ENCODE measurements around the gene TTYH3.

The TTYH3 gene

DNA sequence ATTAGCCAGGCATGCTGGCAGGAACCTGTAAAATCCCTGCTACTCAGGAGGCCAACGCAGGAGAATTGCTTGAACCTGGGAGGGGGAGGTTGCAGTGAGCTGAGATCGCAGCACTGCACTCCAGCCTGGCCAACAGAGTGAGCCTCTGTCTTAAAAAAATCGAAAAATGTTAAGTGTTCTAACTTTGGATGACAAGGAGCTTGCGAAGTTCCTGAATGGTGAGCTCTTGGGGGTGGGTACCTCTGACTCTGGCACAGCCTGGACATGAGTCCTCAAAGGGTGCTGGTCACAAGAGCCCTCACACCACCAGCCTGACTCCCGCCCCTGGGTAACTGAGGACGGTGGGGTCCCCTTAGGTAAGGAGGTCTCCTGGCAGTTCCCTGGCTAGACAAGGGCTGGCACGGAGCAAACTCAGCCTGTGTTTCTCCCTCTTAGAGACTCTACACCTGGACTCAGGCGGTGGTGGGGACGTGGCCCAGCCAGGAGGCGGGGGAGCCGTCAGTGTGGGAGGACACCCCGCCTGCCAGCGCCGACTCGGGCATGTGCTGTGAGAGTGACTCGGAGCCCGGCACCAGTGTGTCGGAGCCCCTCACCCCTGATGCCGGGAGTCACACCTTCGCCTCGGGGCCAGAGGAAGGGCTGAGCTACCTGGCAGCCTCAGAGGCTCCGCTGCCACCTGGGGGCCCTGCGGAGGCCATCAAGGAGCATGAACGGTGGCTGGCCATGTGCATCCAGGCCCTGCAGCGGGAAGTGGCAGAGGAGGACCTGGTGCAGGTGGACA, 80.3 kb downstream of the TTYH3 start:
- DNase-seq, result no peak

DNA sequence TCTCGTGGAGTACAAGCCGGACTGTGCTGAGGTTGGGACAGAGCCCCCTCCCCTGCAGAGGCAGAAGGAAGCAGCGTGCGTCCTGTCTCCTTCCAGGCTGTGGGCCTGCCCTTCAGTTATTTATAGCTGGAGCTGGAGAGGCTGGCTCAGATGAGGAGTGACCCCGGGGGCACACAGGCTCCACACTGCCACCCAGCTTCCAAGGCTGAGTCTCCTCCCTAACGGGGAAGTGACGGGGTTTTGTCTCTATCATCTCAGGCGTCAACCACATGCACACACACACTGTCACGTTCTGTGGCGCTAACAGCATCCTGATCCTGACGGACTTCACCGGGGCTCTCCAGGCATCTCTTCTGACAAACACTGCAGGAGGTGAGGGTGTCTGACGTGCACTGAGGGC, 81.6 kb downstream of the TTYH3 start:
- DNase-seq, result no peak

DNA sequence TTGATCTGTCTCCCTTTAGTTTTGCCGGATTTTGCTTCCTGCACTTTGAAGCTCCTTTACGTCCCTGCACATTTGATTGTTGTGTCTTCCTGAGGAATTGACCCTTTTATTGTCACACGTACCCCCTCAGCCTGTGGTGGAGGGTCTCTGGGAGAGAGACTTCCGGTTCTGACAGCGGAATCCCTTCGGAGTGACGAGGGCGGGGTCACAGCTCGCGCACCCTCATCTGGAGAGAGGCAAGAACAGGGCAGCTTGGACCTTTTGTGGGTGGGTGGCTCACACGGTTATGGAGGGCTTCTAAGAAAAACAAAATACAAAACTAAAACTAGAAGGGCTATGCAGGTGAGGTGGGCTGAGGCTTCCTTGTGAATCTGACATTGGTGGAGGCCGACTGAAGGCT, 82.2 kb downstream of the TTYH3 start:
- no peak for DNase-seq

All from COR-L47 (cell line).